ENCODE data around the gene TRIM9. TPM values are rescaled to one million over a fixed set of nuclear protein-coding genes. Genes with fewer than 3 reads are reported as not detected.

TRIM9 gene
- total and polyA plus RNA-seq, 2 donors (not counting 3 experiments of a cell fraction or from before 2014, with no cell fraction given) = not detected

DNA sequence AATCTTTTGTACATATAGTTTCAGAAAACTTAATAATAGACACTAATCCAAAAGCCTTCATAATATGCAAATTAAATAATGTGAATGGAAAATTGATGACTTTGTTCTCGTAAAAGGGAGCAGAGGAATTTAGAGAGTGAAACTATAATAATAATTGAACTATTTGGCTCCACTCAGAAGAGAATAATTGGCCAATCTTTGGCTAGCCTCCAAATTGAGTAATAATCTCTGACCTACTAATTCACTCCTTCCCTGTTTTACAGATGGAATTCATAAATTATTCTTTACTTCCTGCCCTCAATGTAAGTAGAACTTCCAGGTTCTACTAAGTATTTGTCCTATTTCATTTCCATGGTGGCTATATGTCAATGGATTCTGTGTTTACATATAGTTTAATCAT lies 15.8 kb downstream of the TRIM9 start:
- no peak for FAIRE-seq
- Histone ChIP-seq H4K20me1 (replicated peaks; ENCODE audit: control insufficient read depth, extremely low read depth, insufficient read depth, low read length) (no peaks in the 10 kb centered on the region), H3K4me3 (replicated peaks in 1 of 3; ENCODE audit: insufficient read depth in 1 of 3, low read depth in 1 of 3, low read length in 3 of 3) (no peak overlapping the region), H3K9me1 (replicated peaks; ENCODE audit: control insufficient read depth, extremely low read depth, insufficient read depth, low read length) (no peaks in the 10 kb centered on the region), H2AFZ (ENCODE audit: low read depth, low read length) (no peak overlapping the region), H3K4me2 (ENCODE audit: insufficient read depth, low read length) (no peak overlapping the region), H3K79me2 (ENCODE audit: control insufficient read depth, insufficient read depth, low read length) (no peaks in the 10 kb centered on the region), H3K27me3 (ENCODE audit: control insufficient read depth in 2 of 2, insufficient read depth in 2 of 2, low read length in 2 of 2) (peaks cover 5 to 7% of the 10 kb centered on the region in 2 experiments), H3K9me3 (replicated peaks; ENCODE audit: control insufficient read depth, insufficient read depth, low read length) (no peaks in the 10 kb centered on the region), H3K9ac (replicated peaks; ENCODE audit: extremely low read depth, insufficient read depth, low read length) (no peak overlapping the region), H3K4me1 (ENCODE audit: control insufficient read depth, extremely low read depth, insufficient read depth, low read length) (no peaks in the 10 kb centered on the region), H3K27ac (ENCODE audit: insufficient read depth, low read depth, low read length) (no peak overlapping the region), H3K36me3 (ENCODE audit: control insufficient read depth in 2 of 2, extremely low read depth in 1 of 2, insufficient read depth in 2 of 2, low read length in 2 of 2) (no peaks in the 10 kb centered on the region)
- intact Hi-C loops (cut with micrococcal nuclease) (no loop called here), dilution Hi-C loops (cut with MboI; ENCODE audit: extremely low pct_ligation_motif_present, low sequenced_read_pairs) (no loop called here)
- ChIA-PET CTCF (no interaction called here), POLR2A (no interaction called here)
- no TSS peak for BruUV-seq (replicated peaks)
- DNase-seq (ENCODE audit: low read depth, low spot score) = no peak
- TF ChIP-seq JUN (IDR thresholded peaks at IDR 0.05; ENCODE audit: borderline replicate concordance, insufficient read depth, insufficient read length, low read depth) = no peak
- TF ChIP-seq, protein P1, sequence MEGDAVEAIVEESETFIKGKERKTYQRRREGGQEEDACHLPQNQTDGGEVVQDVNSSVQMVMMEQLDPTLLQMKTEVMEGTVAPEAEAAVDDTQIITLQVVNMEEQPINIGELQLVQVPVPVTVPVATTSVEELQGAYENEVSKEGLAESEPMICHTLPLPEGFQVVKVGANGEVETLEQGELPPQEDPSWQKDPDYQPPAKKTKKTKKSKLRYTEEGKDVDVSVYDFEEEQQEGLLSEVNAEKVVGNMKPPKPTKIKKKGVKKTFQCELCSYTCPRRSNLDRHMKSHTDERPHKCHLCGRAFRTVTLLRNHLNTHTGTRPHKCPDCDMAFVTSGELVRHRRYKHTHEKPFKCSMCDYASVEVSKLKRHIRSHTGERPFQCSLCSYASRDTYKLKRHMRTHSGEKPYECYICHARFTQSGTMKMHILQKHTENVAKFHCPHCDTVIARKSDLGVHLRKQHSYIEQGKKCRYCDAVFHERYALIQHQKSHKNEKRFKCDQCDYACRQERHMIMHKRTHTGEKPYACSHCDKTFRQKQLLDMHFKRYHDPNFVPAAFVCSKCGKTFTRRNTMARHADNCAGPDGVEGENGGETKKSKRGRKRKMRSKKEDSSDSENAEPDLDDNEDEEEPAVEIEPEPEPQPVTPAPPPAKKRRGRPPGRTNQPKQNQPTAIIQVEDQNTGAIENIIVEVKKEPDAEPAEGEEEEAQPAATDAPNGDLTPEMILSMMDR (IDR thresholded peaks at IDR 0.05; ENCODE audit: extremely low read depth in 1 of 2, insufficient read depth in 1 of 2, low read depth in 1 of 2, low read length in 2 of 2) = no peak
- TF ChIP-seq MYC (IDR thresholded peaks at IDR 0.05; ENCODE audit: low read depth, low read length) = no peak
- TF ChIP-seq, protein P2, sequence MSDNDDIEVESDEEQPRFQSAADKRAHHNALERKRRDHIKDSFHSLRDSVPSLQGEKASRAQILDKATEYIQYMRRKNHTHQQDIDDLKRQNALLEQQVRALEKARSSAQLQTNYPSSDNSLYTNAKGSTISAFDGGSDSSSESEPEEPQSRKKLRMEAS (IDR thresholded peaks at IDR 0.05; ENCODE audit: insufficient read depth, insufficient read length) = no peak
- TF ChIP-seq POLR2AphosphoS5 (IDR thresholded peaks at IDR 0.05; ENCODE audit: insufficient read depth, low read depth, low read length) = no peak
- no peak for TF ChIP-seq GATA2 (IDR thresholded peaks at IDR 0.05; ENCODE audit: insufficient read depth, insufficient read length, low read depth, low read length)
- no peak for TF ChIP-seq FOS (IDR thresholded peaks at IDR 0.05; ENCODE audit: borderline replicate concordance, insufficient read depth, low read length)
- TF ChIP-seq EZH2 (IDR thresholded peaks at IDR 0.05; ENCODE audit: borderline replicate concordance, low read depth, low read length, severe bottlenecking) = no peak
- no peak for TF ChIP-seq POLR2A (IDR thresholded peaks at IDR 0.05; ENCODE audit: low read depth, low read length)

All from endothelial cell of umbilical vein (primary cell).